Measurements from ENCODE around the gene SPHK2.

- TF ChIP-seq CTCF (IDR thresholded peaks at IDR 0.05) (no peak), POLR2A (IDR thresholded peaks at IDR 0.05) (no peak)
These were observed 22.5 kb downstream of the SPHK2 start for GRCh38 chr19:48641850-48642249.

Measured in adrenal gland (tissue), 5 donors.